ENCODE measurements around the gene IL6ST.
"Not testable (repeated sequence)": the region's sequence is repeated elsewhere in the genome, so short reads cannot be mapped to it uniquely, and the experiment has no call there.

IL6ST gene

GRCh38 chr5:56004874-56005273, 10.1 kb upstream of the IL6ST start:
- no peak for DNase-seq (ENCODE audit: low read depth in 1 of 2, low spot score in 1 of 2)

- DNase-seq (ENCODE audit: low read depth in 1 of 2, low spot score in 1 of 2) = no peak
These were observed 8.9 kb upstream of the IL6ST start for GRCh38 chr5:56003679-56004078.

- no peak for DNase-seq (ENCODE audit: low read depth in 1 of 2, low spot score in 1 of 2)
These were observed 8.4 kb upstream of the IL6ST start for GRCh38 chr5:56003179-56003578.

- no peak for DNase-seq (ENCODE audit: low read depth in 1 of 2, low spot score in 1 of 2)
These were observed 7.5 kb upstream of the IL6ST start for GRCh38 chr5:56002303-56002702.

GRCh38 chr5:56000221-56000620, 5.5 kb upstream of the IL6ST start:
- not testable (repeated sequence) for DNase-seq (ENCODE audit: low read depth in 1 of 2, low spot score in 1 of 2)

GRCh38 chr5:55998966-55999365, 4.2 kb upstream of the IL6ST start:
- DNase-seq (ENCODE audit: low read depth in 1 of 2, low spot score in 1 of 2) = no peak

GRCh38 chr5:55997742-55998351, 3.1 kb upstream of the IL6ST start:
- no peak for DNase-seq (ENCODE audit: low read depth in 1 of 2, low spot score in 1 of 2)

GRCh38 chr5:55994998-55995914, 493 bp upstream of the IL6ST start:
- DNase-seq (ENCODE audit: low read depth in 1 of 2, low spot score in 1 of 2) = peak; percentile 94 to 95

- no peak for DNase-seq (ENCODE audit: low read depth in 1 of 2, low spot score in 1 of 2)
These were observed 850 bp downstream of the IL6ST start for GRCh38 chr5:55993731-55994494.

- DNase-seq (ENCODE audit: low read depth in 1 of 2, low spot score in 1 of 2) = no peak
These were observed 1.8 kb downstream of the IL6ST start for GRCh38 chr5:55993013-55993412.

- DNase-seq (ENCODE audit: low read depth in 1 of 2, low spot score in 1 of 2) = no peak
These were observed 2.8 kb downstream of the IL6ST start for GRCh38 chr5:55991768-55992486.

GRCh38 chr5:55990895-55991294, 3.9 kb downstream of the IL6ST start:
- not testable (repeated sequence) for DNase-seq (ENCODE audit: low read depth in 1 of 2, low spot score in 1 of 2)

- DNase-seq (ENCODE audit: low read depth in 1 of 2, low spot score in 1 of 2) = no peak
These were observed 4.9 kb downstream of the IL6ST start for GRCh38 chr5:55989860-55990259.

- DNase-seq (ENCODE audit: low read depth in 1 of 2, low spot score in 1 of 2) = no peak
These were observed 5.7 kb downstream of the IL6ST start for GRCh38 chr5:55988979-55989638.

- DNase-seq (ENCODE audit: low read depth in 1 of 2, low spot score in 1 of 2) = not testable (repeated sequence)
These were observed 6.3 kb downstream of the IL6ST start for GRCh38 chr5:55988428-55988827.

GRCh38 chr5:55986931-55987330, 7.8 kb downstream of the IL6ST start:
- DNase-seq (ENCODE audit: low read depth in 1 of 2, low spot score in 1 of 2) = no peak

- no peak for DNase-seq (ENCODE audit: low read depth in 1 of 2, low spot score in 1 of 2)
These were observed 9.6 kb downstream of the IL6ST start for GRCh38 chr5:55985181-55985580.

- no peak for DNase-seq (ENCODE audit: low read depth in 1 of 2, low spot score in 1 of 2)
These were observed 10.8 kb downstream of the IL6ST start for GRCh38 chr5:55983986-55984385.

- no peak for DNase-seq (ENCODE audit: low read depth in 1 of 2, low spot score in 1 of 2)
These were observed 11.8 kb downstream of the IL6ST start for GRCh38 chr5:55982957-55983381.

- DNase-seq (ENCODE audit: low read depth in 1 of 2, low spot score in 1 of 2) = no peak
These were observed 21.5 kb downstream of the IL6ST start for GRCh38 chr5:55973296-55973695.

GRCh38 chr5:55969956-55970355, 24.8 kb downstream of the IL6ST start:
- no peak for DNase-seq (ENCODE audit: low read depth in 1 of 2, low spot score in 1 of 2)

Measured in stimulated activated CD4-positive, alpha-beta T cell treated with anti-CD3 and anti-CD28 coated beads, Interleukin-15, amount 100 ng/mL, for 1 hour (primary cell).